GM19455 (cell line): Measurements from ENCODE around the gene PSORS1C1.
A peak's percentile ranks its signal among the peaks of the same experiment; 100 is the strongest.
"Not testable (repeated sequence)": the region's sequence is repeated elsewhere in the genome, so short reads cannot be mapped to it uniquely, and the experiment has no call there.

Source experiments
- ATAC-seq: cut with Tn5 transposase; IDR thresholded peaks from one replicate; pipeline ENCODE4 v1.9.1; 2021; ENCODE audit not compliant: unreplicated experiment

Gene PSORS1C1

DNA sequence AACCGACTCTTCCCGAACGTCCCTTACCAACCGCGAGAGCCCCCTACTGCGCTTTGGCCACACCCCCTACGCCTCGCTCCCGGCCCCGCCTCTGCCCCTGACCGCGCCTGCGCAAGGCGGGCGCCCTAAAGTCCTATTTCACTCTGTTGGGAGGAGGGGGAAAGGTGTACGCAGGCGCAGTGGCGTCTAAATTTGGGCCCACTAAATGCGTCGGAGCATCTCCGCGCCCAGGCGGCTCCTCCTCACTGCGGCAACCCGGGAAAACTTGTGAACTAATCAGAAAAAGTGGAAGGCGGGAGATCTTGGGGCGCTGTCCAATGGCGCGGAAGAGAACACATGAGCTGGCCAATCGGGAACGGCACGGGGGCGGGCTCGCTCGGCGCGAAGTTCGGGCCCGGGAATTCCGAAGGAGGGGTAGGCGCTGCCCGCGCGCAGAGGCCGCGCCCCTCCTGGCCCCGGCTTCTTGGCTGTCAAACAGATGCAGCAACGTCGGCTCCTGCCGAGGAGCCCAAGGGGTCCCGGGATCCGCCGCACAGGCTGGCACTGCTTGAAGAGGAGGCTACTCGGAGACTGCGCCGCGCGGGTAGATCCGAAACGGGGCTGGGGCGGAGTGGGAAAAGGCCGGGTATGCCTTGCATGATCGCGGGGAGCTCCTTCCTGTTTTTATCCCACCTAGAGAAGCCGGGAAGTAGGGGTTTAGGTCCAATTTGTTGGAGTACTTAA lies 43.7 kb downstream of the PSORS1C1 start, which contains the start of gene TCF19:
Gene TCF19 (plus strand): TSS at position 450 of the 723 bp plus-strand sequence. CDS start 881 bp downstream, outside the sequence.
- ATAC-seq: peak; percentile 84

DNA sequence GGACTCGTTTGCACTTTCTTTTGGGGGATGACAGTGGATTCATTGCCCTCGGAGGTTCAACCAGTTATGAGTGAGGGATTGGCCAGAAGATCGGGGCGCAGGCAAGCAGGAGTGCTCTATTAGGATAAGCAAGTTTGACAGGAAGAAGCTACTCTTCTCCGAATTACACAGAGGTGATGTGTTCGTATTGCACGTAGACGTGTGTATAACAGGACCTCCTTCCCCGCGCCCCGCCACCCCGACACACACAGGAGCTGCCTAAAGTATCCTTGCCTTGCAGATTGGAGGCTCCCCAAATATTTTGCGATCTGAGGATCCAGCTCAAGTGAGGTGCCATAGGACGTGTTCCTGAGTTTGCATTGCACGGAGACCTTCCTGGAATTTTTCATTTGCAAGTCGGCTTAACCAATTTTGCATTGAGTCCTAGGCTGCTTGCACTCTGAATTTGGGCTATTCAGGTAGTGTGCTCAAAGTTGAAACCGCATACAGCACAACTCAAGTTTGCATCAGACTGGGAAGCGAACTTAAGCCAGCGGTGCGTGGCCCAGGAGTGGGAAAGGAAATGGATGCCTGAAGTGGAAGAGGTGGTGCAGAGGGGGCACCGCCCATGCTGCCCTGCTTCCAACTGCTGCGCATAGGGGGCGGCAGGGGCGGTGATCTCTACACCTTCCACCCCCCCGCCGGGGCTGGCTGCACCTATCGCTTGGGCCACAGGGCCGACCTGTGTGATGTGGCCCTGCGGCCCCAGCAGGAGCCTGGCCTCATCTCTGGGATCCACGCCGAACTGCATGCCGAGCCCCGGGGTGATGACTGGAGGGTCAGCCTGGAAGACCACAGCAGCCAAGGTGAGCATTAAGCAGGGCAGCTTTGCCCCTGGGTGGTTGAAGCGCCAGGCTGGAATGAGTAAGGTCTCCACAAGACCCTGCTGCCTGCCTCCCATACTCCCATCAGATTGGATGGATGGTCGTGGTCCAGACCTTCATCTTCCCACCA lies 44.6 kb downstream of the PSORS1C1 start:
- no peak for ATAC-seq

GRCh38 chr6:31161216-31162126 lies 46.9 kb downstream of the PSORS1C1 start:
- no peak for ATAC-seq

- no peak for ATAC-seq
These were observed 48.0 kb downstream of the PSORS1C1 start for GRCh38 chr6:31162463-31163165.

DNA sequence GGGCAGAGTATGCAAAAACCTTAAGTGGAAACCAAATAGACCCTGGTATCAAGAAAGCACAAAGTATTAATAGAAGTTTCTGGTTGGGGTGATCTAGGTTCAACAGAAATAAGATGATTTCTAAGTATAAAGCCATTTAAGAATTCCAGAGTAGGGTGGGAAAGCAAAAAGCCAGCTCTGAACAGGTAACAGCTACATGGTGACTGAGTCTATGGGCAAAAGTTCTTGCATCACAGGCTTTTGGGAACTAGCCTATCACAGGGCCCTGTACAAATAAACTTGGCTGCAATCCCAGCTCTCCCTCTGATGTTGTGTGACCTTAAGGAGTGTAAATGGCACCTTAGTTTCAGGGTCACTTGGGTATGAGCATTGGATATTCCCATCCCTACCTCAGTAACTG lies 49.3 kb downstream of the PSORS1C1 start:
- ATAC-seq: no peak

DNA sequence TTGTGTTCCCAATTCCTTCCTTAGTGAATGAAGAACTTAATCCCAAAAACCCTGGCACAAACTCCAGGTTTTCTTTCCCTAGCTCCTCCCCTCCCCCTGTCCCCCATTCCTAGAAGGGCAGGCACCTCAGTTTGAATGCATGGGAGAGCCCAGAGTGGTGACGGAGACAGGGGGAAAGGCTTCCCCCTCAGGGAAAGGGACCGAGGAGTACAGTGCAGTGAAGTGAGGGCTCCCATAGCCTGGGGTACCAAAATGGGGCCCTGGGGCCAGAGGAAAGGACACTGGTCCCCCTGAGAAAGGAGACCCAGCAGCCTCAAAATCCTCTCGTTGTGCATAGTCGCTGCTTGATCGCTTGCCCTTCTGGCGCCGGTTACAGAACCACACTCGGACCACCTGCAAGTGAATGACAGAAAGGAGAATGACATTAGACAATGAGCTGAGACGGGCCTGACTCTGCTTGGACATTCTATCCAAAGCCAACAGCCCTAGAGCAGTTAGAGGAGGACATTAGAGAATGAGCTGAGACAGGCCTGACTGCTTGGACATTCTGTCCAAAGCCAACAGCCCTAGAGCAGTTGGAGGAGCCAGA lies 50.0 kb downstream of the PSORS1C1 start:
- ATAC-seq: not testable (repeated sequence)

DNA sequence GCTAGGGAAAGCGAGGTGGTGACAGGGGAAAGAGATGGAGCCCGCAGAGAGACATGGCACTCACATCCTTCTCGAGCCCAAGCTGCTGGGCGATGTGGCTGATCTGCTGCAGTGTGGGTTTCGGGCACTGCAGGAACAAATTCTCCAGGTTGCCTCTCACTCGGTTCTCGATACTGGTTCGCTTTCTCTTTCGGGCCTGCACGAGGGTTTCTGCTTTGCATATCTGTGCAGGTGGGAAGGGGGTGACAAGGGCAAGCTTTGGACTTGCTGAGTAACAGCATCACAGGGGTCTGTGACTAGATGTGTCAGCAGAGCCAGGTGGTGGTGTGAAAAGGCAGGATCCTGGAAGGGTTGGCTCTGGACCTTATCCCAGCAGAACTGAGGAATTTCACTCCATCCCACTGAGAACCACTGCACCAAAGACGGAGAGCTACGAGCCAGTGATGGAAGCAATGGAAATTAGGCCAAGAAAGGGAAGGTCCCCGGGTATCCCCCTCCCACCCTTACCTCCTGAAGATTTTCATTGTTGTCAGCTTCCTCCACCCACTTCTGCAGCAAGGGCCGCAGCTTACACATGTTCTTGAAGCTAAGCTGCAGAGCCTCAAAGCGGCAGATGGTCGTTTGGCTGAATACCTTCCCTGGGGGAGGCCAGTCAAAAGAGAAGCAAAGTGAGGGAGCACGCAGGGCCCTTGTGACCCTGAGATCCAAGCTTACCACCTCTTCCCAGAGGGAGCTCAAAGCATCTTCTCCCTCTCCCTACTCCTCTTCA lies 50.6 kb downstream of the PSORS1C1 start:
- ATAC-seq: peak; percentile 75

DNA sequence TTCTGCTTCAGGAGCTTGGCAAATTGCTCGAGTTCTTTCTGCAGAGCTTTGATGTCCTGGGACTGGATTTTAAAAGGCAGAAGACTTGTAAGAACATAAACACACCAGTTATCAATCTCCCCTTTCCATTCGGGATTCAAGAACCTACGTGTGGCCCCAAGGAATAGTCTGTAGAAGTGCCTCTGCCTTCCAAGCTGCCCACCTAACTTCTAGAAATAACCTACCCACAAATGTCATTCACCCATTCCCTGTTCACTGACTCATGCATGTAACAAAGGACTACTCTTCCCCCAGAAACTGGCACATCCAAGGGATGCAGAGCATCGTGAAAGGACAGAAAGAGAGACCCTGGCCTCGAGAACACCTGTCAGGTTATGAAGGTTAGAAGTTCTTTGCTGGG lies 51.4 kb downstream of the PSORS1C1 start:
- ATAC-seq: no peak

- no peak for ATAC-seq
These were observed 54.0 kb downstream of the PSORS1C1 start for GRCh38 chr6:31168606-31169005.

DNA sequence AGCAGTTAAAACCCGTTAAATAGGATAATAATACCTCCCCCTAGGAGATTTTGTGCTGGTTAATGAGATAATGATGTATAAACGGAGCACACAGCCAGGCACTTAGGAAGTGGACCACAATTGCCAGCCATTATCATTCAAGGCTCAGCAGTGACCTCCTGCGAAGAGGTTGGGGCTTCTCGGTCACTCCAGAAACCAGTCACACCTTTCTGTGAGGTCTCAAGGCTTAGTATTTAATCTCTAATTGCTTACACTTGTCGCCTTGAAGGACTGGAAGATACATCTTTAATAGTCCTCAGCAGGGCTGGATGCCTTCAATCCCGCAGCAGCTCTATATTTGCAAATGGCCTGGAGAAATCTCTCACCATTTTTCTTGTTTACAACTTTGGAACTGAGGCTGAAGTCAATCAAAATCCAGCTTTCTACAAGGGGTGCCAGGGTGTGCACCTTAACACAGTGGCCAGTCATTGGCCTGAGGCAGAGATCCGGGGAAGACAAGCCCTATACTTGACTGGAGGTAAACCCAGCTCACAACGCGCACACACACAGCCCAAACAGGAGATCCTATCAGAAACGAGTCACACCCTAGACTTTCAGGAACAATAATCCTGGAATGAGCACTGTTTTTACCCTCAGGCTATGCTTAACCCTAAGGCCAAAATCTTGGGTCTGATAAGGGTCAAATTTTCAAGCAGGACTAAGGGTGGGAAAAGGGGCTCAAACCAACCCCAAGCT lies 54.7 kb downstream of the PSORS1C1 start:
- no peak for ATAC-seq

DNA sequence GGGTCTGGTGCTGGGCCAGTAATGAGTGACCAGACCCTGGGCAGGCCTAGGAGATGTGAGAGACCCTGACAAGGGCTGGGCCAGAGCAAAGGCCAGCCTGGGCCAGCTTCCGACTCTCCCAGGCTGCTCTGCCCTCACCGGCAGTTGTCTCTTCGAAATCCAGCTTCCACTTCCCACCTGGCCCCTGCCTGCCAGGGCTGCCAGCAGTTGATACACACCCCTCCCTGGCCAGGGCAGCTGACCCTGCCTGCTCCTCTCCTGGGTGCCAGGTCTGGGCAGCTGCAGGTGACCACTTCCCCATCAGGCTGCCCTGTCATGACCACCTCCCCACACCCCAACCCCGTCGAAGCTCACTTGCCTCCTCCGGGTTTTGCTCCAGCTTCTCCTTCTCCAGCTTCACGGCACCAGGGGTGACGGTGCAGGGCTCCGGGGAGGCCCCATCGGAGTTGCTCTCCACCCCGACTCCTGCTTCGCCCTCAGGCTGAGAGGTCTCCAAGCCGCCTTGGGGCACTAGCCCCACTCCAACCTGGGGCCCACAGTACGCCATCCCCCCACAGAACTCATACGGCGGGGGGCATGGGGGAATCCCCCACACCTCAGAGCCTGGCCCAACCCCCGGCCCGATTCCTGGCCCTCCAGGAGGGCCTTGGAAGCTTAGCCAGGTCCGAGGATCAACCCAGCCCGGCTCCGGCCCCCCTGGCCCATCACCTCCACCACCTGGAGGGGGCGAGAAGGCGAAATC lies 55.4 kb downstream of the PSORS1C1 start:
- ATAC-seq: not testable (repeated sequence)

DNA sequence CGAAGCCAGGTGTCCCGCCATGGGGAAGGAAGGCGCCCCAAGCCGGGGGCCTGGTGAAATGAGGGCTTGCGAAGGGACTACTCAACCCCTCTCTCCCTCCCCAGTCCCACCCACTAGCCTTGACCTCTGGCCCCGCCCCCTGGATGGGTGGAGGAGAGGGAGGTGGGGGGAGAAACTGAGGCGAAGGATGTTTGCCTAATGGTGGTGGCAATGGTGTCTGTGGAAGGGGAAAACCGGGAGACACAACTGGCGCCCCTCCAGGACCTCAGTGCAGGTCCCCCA lies 55.9 kb downstream of the PSORS1C1 start, which contains the start of gene POU5F1:
Gene POU5F1 (minus strand): TSS at position 83 of the 282 bp plus-strand sequence. CDS start 62 bp downstream, at position 21.
- ATAC-seq: no peak

- no peak for ATAC-seq
These were observed 56.5 kb downstream of the PSORS1C1 start for GRCh38 chr6:31170987-31171671.

DNA sequence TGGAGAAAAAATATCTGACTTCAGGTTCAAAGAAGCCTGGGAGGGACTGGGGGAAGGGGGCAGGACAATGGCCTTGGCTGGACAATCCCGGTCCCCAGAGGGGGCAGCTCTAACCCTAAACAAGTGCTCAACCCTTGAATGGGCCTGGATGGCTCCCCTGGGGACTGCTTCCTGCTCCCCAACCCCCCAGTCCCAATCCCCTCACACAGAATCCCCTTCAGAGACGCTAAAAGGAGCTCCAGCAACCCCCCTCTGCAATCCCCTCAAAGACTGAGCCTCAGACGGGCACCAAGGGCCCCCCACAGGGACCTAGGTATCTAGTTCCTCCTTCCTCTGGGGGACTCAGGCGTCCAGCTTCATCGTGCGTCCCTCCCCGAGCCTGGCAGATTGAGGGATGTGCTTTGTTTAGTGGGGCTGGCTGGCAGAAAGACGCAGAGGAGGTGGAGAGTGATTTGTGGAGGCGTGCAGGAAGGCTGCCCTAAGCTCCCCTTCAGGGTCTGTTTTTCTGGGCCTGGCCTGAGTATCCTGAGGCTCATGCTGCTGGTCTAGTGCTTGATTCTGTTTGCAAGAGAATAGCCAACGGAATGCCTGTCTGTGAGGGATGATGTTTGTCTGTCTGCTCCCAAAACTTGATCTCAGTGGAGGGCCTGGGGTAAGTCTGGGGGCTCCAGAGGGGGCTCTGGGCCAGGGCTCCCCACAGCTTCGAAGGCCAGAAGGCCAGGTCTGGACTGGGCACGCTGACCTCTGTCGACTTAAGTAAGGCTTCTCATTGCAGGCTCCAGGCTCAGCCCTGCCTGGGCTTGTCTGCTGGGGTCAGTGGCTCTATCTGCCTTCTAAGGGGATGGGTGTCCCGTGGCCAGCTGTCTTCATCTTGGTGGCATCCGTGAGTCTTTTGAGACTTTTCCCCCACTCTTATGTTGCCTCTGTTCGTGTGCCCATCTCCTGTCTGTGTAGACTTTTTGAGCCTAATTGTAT lies 57.6 kb downstream of the PSORS1C1 start:
- ATAC-seq: no peak

- no peak for ATAC-seq
These were observed 58.4 kb downstream of the PSORS1C1 start for GRCh38 chr6:31172973-31173384.

GRCh38 chr6:31173406-31173805 lies 58.8 kb downstream of the PSORS1C1 start:
- ATAC-seq: no peak
